Astrocyte (in vitro differentiated cells and primary cell): ENCODE results near the gene SESN2. TPM values are rescaled to one million over a fixed set of nuclear protein-coding genes. Genes with fewer than 3 reads are reported as not detected.

Source experiments
- DNase-seq: peaks from one replicate; pipeline ENCODE4 v3.0.0-alpha.2; 2010; ENCODE audit warnings: low read depth
- FAIRE-seq: peaks from 2 replicates; lab custom pipeline; 2011; peaks lifted over from hg19 to GRCh38; lab: Jason Lieb, UNC
- H2AFZ ChIP-seq: 2 replicates; pipeline ENCODE4 v1.6.0; 2012; ENCODE audit warnings: low read depth, low read length, inconsistent platforms
- H3K27ac ChIP-seq: 2 replicates; pipeline ENCODE4 v1.5.1; 2011; ENCODE audit warnings: low read depth, low read length, inconsistent platforms
- H3K27me3 ChIP-seq: 2 replicates; pipeline ENCODE4 v1.6.0; 2011; ENCODE audit warnings: low read length, inconsistent platforms; ENCODE audit not compliant: insufficient read depth
- H3K36me3 ChIP-seq: 2 replicates; pipeline ENCODE4 v1.5.1; 2011; ENCODE audit warnings: low read length, inconsistent platforms; ENCODE audit not compliant: insufficient read depth
- H3K4me1 ChIP-seq: 2 replicates; pipeline ENCODE4 v1.5.1; 2011; ENCODE audit warnings: low read length, inconsistent platforms; ENCODE audit not compliant: insufficient read depth
- H3K4me2 ChIP-seq: 2 replicates; pipeline ENCODE4 v1.6.0; 2012; ENCODE audit warnings: low read length, inconsistent platforms
- H3K4me3 ChIP-seq: 2 replicates; pipeline ENCODE4 v1.5.1; 2011; ENCODE audit warnings: low read depth, mild to moderate bottlenecking, low read length, inconsistent platforms; ENCODE audit not compliant: insufficient read depth
- H3K79me2 ChIP-seq: 2 replicates; pipeline ENCODE4 v1.6.0; 2012; ENCODE audit warnings: mild to moderate bottlenecking, low read length, inconsistent platforms; ENCODE audit not compliant: insufficient read depth
- H3K9ac ChIP-seq: 2 replicates; pipeline ENCODE4 v1.6.0; 2012; ENCODE audit warnings: mild to moderate bottlenecking, low read length, inconsistent platforms
- H3K9me3 ChIP-seq: 2 replicates; pipeline ENCODE4 v1.5.1; 2012; ENCODE audit warnings: low read depth, mild to moderate bottlenecking, low read length, inconsistent platforms; ENCODE audit not compliant: insufficient read depth
- H4K20me1 ChIP-seq: 2 replicates; pipeline ENCODE4 v1.6.0; 2012; ENCODE audit warnings: low read length, inconsistent platforms; ENCODE audit not compliant: insufficient read depth
- H3K27ac Mint-ChIP-seq: one replicate; pipeline ENCODE4 v1.8.0; 2021; ENCODE audit warnings: mild to moderate bottlenecking, mixed read lengths; ENCODE audit not compliant: unreplicated experiment
- H3K27me3 Mint-ChIP-seq: one replicate; pipeline ENCODE4 v1.8.0; 2021; ENCODE audit warnings: low read depth, mixed read lengths; ENCODE audit not compliant: unreplicated experiment
- H3K36me3 Mint-ChIP-seq: one replicate; pipeline ENCODE4 v1.8.0; 2021; ENCODE audit warnings: low read depth, mixed read lengths; ENCODE audit not compliant: unreplicated experiment
- H3K4me1 Mint-ChIP-seq: one replicate; pipeline ENCODE4 v1.8.0; 2021; ENCODE audit warnings: low read depth, mixed read lengths; ENCODE audit not compliant: unreplicated experiment
- H3K4me3 Mint-ChIP-seq: one replicate; pipeline ENCODE4 v1.8.0; 2021; ENCODE audit warnings: mild to moderate bottlenecking, moderate library complexity, mixed read lengths; ENCODE audit not compliant: unreplicated experiment
- H3K9me3 Mint-ChIP-seq: one replicate; pipeline ENCODE4 v1.8.0; 2021; ENCODE audit warnings: mild to moderate bottlenecking, mixed read lengths; ENCODE audit not compliant: unreplicated experiment
- CTCF ChIP-seq: IDR thresholded peaks from 2 replicates; pipeline ENCODE4 v1.5.1; 2011; ENCODE audit warnings: low read depth, mild to moderate bottlenecking, inconsistent platforms, low read length, moderate library complexity; ENCODE audit not compliant: insufficient read depth
- EZH2 ChIP-seq: IDR thresholded peaks from 2 replicates; pipeline ENCODE4 v1.6.1; 2012; ENCODE audit warnings: mild to moderate bottlenecking, low read length, inconsistent platforms; ENCODE audit not compliant: insufficient read depth
- total RNA-seq: library from RNA; stranded (reverse); gene quantifications from 2 replicates; pipeline ENCODE4 v1.2.1, GENCODE V29; 2021

SESN2 gene
- total RNA-seq, 1 donor from 2014 or later, result 78.3 TPM

- no peak overlapping the region for H3K27ac ChIP-seq
- FAIRE-seq (no peak), DNase-seq (no peak)
- H3K4me1 ChIP-seq, result no peaks in the 10 kb centered on the region
- Mint-ChIP-seq H3K27ac (peak overlapping the region; percentile 80), H3K36me3 (peaks cover 38% of the 10 kb centered on the region), H3K4me1 (peaks cover 4% of the 10 kb centered on the region), H3K27me3 (no peaks in the 10 kb centered on the region), H3K4me3 (no peak overlapping the region), H3K9me3 (no peaks in the 10 kb centered on the region)
- H3K79me2 ChIP-seq, result no peaks in the 10 kb centered on the region
- TF ChIP-seq CTCF (no peak), EZH2 (no peak)
- H3K4me2 ChIP-seq, result no peak overlapping the region
- H3K36me3 ChIP-seq, result peaks cover 30% of the 10 kb centered on the region
- H4K20me1 ChIP-seq, result peaks cover 22% of the 10 kb centered on the region
- no peak overlapping the region for H3K9ac ChIP-seq
- no peaks in the 10 kb centered on the region for H3K27me3 ChIP-seq
- no peak overlapping the region for H2AFZ ChIP-seq
- H3K4me3 ChIP-seq, result no peak overlapping the region
- H3K9me3 ChIP-seq, result no peaks in the 10 kb centered on the region
Observed at GRCh38 chr1:28280977-28281381, 21.7 kb downstream of the SESN2 start.

GRCh38 chr1:28281608-28282425 is 22.5 kb downstream of the SESN2 start:
- peaks cover 22% of the 10 kb centered on the region for H4K20me1 ChIP-seq
- H3K27me3 ChIP-seq, result no peaks in the 10 kb centered on the region
- TF ChIP-seq EZH2 (no peak), CTCF (no peak)
- FAIRE-seq (no peak), DNase-seq (no peak)
- peaks cover 4% of the 10 kb centered on the region for H3K4me1 Mint-ChIP-seq
- no peaks in the 10 kb centered on the region for H3K9me3 Mint-ChIP-seq
- H3K27ac Mint-ChIP-seq, result no peak overlapping the region
- no peak overlapping the region for H3K27ac ChIP-seq
- H3K4me2 ChIP-seq, result no peak overlapping the region
- no peaks in the 10 kb centered on the region for H3K4me1 ChIP-seq
- no peaks in the 10 kb centered on the region for H3K27me3 Mint-ChIP-seq
- no peak overlapping the region for H2AFZ ChIP-seq
- H3K9ac ChIP-seq, result no peak overlapping the region
- no peak overlapping the region for H3K4me3 Mint-ChIP-seq
- no peaks in the 10 kb centered on the region for H3K79me2 ChIP-seq
- no peak overlapping the region for H3K4me3 ChIP-seq
- H3K36me3 Mint-ChIP-seq, result peaks cover 39% of the 10 kb centered on the region
- H3K9me3 ChIP-seq, result no peaks in the 10 kb centered on the region
- H3K36me3 ChIP-seq, result peaks cover 27% of the 10 kb centered on the region
